Gastrocnemius medialis (tissue), 4 donors: Measurements from ENCODE around the gene VOPP1.

ENCODE experiments used
- CTCF ChIP-seq, 5 experiments: fragments of 450-650 bp in 3 of 5; fragments of 200-600 bp in 2 of 5; sonication (generic) in 2 of 5; IDR thresholded peaks in 4 of 5; conservative IDR thresholded peaks in 1 of 5; 1 replicate in 4 of 5; 2 replicates in 1 of 5; pipeline ENCODE4 v1.5.1; 2016 to 2019; ENCODE audit warnings: antibody characterized with exemption in 5 of 5, mild to moderate bottlenecking in 3 of 5, moderate library complexity in 3 of 5
- POLR2A ChIP-seq, 2 donors: fragments of 450-650 bp; IDR thresholded peaks; one replicate each; pipeline ENCODE4 v1.6.1; 2017; ENCODE audit warnings: antibody characterized with exemption in 2 of 2, mild to moderate bottlenecking in 2 of 2, moderate library complexity in 2 of 2

- TF ChIP-seq CTCF (IDR thresholded peaks at IDR 0.05 in 4 of 5, conservative IDR thresholded peaks at IDR 0.05 in 1 of 5) (no peak), POLR2A (IDR thresholded peaks at IDR 0.05) (no peak)
Observed at GRCh38 chr7:55437375-55437774, 134.9 kb downstream of the VOPP1 start.
